ENCODE measurements around the gene C2CD5. TPM values are rescaled to one million over a fixed set of nuclear protein-coding genes. Genes with fewer than 3 reads are reported as not detected.

C2CD5 gene
- total and polyA plus RNA-seq, 2 of the 4 experiments (the other 2 are of a cell fraction): 14.5 to 15.8 TPM

GRCh38 chr12:22543246-22544037, 900 bp downstream of the C2CD5 start (continued):
- no peak for TF ChIP-seq USF2 (IDR thresholded peaks at IDR 0.05; ENCODE audit: low read depth, low read length)

- intact Hi-C loops (cut with micrococcal nuclease) (loop anchor here (5.0 kb wide), 1 partner anchor 59 kb away; no protein-coding TSS in a partner anchor), dilution Hi-C loops (cut with HindIII; ENCODE audit: low sequenced_read_pairs, unreplicated experiment) (no loop called here), in situ Hi-C loops (cut with MboI; ENCODE audit: low sequenced_read_pairs) (no loop called here)
- H3K4me2 ChIP-seq (ENCODE audit: low read depth, low read length): no peak overlapping the region
- H2AFZ ChIP-seq (replicated peaks; ENCODE audit: low read length, poor library complexity): no peak overlapping the region
- no peaks in the 10 kb centered on the region for H3K36me3 ChIP-seq (ENCODE audit: control insufficient read depth, insufficient read depth, low read length)
- no peak overlapping the region for H3K14ac ChIP-seq (replicated peaks; ENCODE audit: low read depth, low read length)
- no peak overlapping the region for H3K23ac ChIP-seq (ENCODE audit: low read depth, low read length)
- ChIA-PET POLR2A (ENCODE audit: unreplicated experiment) (no interaction called here), CTCF (interaction anchor here (0.6 kb wide), 1 partner anchor 844 kb away, joined by 3 read pairs; no protein-coding TSS in a partner anchor)
- no TSS peak for BruUV-seq (replicated peaks)
- no peak overlapping the region for H3K4ac ChIP-seq (ENCODE audit: low read depth, low read length)
- H3K9me3 ChIP-seq (ENCODE audit: control insufficient read depth, insufficient read depth, low read length): no peaks in the 10 kb centered on the region
- H3K4me1 ChIP-seq (ENCODE audit: control insufficient read depth, insufficient read depth, low read length): peaks cover 7% of the 10 kb centered on the region
- H3K27ac ChIP-seq (ENCODE audit: insufficient read depth, low read length): no peak overlapping the region
- H3K18ac ChIP-seq (ENCODE audit: low read depth, low read length): no peak overlapping the region
- no peak for TF ChIP-seq MAFK (IDR thresholded peaks at IDR 0.05; ENCODE audit: low read depth, low read length)
- TF ChIP-seq BHLHE40 (IDR thresholded peaks at IDR 0.05; ENCODE audit: low read depth, low read length): no peak
- no peak for TF ChIP-seq MAZ (IDR thresholded peaks at IDR 0.05; ENCODE audit: borderline replicate concordance, low read depth, low read length)
- no peak for TF ChIP-seq FOS (IDR thresholded peaks at IDR 0.05; ENCODE audit: low read depth, low read length)
- TF ChIP-seq RAD21 (IDR thresholded peaks at IDR 0.05; ENCODE audit: low read length): no peak
- H2BK20ac ChIP-seq (ENCODE audit: low read depth, low read length): no peak overlapping the region; the same call in 1 of the 2 replicates
- H2AK5ac ChIP-seq (ENCODE audit: low read depth, low read length): no peak overlapping the region
- H3K79me1 ChIP-seq (ENCODE audit: low read depth in 1 of 2, low read length in 2 of 2): peaks cover 12 to 34% of the 10 kb centered on the region in 2 experiments
- no peaks in the 10 kb centered on the region for H3K9me1 ChIP-seq (ENCODE audit: insufficient read depth, low read length)
- no peak overlapping the region for H2BK120ac ChIP-seq (ENCODE audit: low read depth, low read length)
- H2BK15ac ChIP-seq (ENCODE audit: low read depth, low read length): no peak overlapping the region
- H4K8ac ChIP-seq (ENCODE audit: low read depth in 2 of 2, low read length in 2 of 2): no peak overlapping the region
- WGBS, 2 experiments (ENCODE audit: extremely low coverage in 2 of 2, insufficient read length in 1 of 2): 94 to 100% methylated on average over 2 to 3 of the region's 5 CpGs
- H4K20me1 ChIP-seq (ENCODE audit: insufficient read depth, low read length): no peaks in the 10 kb centered on the region
- no peak overlapping the region for H2AK9ac ChIP-seq (replicated peaks; ENCODE audit: low read depth, low read length, poor library complexity)
- H3K9ac ChIP-seq (ENCODE audit: low read depth, low read length): no peak overlapping the region
- no peaks in the 10 kb centered on the region for H3K27me3 ChIP-seq (ENCODE audit: control insufficient read depth, insufficient read depth, low read length)
- no peak overlapping the region for H4K91ac ChIP-seq (ENCODE audit: insufficient read depth, low read depth, low read length)
- DNase-seq (no peak), ATAC-seq (ENCODE audit: low read depth) (no peak)
- H4K5ac ChIP-seq (ENCODE audit: low read depth, low read length): no peak overlapping the region
- H3K4me3 ChIP-seq (ENCODE audit: insufficient read depth, low read depth, low read length): no peak overlapping the region
- H3K56ac ChIP-seq (ENCODE audit: extremely low read depth, insufficient read depth, low read length): no peak overlapping the region
- H2BK5ac ChIP-seq (ENCODE audit: low read depth, low read length, poor library complexity, severe bottlenecking): no peak overlapping the region
Measured at GRCh38 chr12:22541496-22542155, 2.7 kb downstream of the C2CD5 start.

All from IMR-90 (cell line).